Gastroesophageal sphincter (tissue), 3 donors: ENCODE measurements around the gene GNAI1.

Source experiments
- CTCF ChIP-seq, 4 experiments: fragments of 200-600 bp in 2 of 4; fragments of 450-650 bp in 2 of 4; sonication (generic) in 1 of 4; IDR thresholded peaks; one replicate each; pipeline ENCODE4 v1.5.1; 2017 to 2019; ENCODE audit warnings: antibody characterized with exemption in 4 of 4, mild to moderate bottlenecking in 2 of 4, moderate library complexity in 2 of 4
- POLR2A ChIP-seq, 2 donors: fragments of 450-650 bp; IDR thresholded peaks; one replicate each; pipeline ENCODE4 v1.6.1; 2017; ENCODE audit warnings: antibody characterized with exemption in 2 of 2, mild to moderate bottlenecking in 2 of 2, moderate library complexity in 1 of 2

GRCh38 chr7:80253653-80254052, 119.0 kb downstream of the GNAI1 start:
- TF ChIP-seq CTCF (IDR thresholded peaks at IDR 0.05) (no peak), POLR2A (IDR thresholded peaks at IDR 0.05) (no peak)
